ENCODE results near the gene P2RX7.
"Not testable (repeated sequence)": the region's sequence is repeated elsewhere in the genome, so short reads cannot be mapped to it uniquely, and the experiment has no call there.

P2RX7 gene

GRCh38 chr12:121189131-121189530 is 56.5 kb downstream of the P2RX7 start:
- in situ Hi-C loops (cut with MboI; ENCODE audit: low pct_unique_long_range_greater_than_20kb, low sequenced_read_pairs): no loop called here
- DNase-seq: no peak

GRCh38 chr12:121189619-121190155 is 57.0 kb downstream of the P2RX7 start:
- in situ Hi-C loops (cut with MboI; ENCODE audit: low pct_unique_long_range_greater_than_20kb, low sequenced_read_pairs): no loop called here
- no peak for DNase-seq

- peak; percentile 61 for DNase-seq
- in situ Hi-C loops (cut with MboI; ENCODE audit: low pct_unique_long_range_greater_than_20kb, low sequenced_read_pairs): no loop called here
Observed at GRCh38 chr12:121190523-121191031, 57.9 kb downstream of the P2RX7 start.

GRCh38 chr12:121191151-121191550 is 58.5 kb downstream of the P2RX7 start:
- in situ Hi-C loops (cut with MboI; ENCODE audit: low pct_unique_long_range_greater_than_20kb, low sequenced_read_pairs): no loop called here
- no peak for DNase-seq

- in situ Hi-C loops (cut with MboI; ENCODE audit: low pct_unique_long_range_greater_than_20kb, low sequenced_read_pairs): no loop called here
- peak; percentile 93 for DNase-seq
Observed at GRCh38 chr12:121196902-121197301, 64.2 kb downstream of the P2RX7 start.

- in situ Hi-C loops (cut with MboI; ENCODE audit: low pct_unique_long_range_greater_than_20kb, low sequenced_read_pairs): no loop called here
- no peak for DNase-seq
Observed at GRCh38 chr12:121198949-121199348, 66.3 kb downstream of the P2RX7 start.

GRCh38 chr12:121201140-121201539 is 68.5 kb downstream of the P2RX7 start:
- in situ Hi-C loops (cut with MboI; ENCODE audit: low pct_unique_long_range_greater_than_20kb, low sequenced_read_pairs); DNase-seq: not testable (repeated sequence)

GRCh38 chr12:121202407-121203355 is 70.0 kb downstream of the P2RX7 start:
- DNase-seq: no peak
- in situ Hi-C loops (cut with MboI; ENCODE audit: low pct_unique_long_range_greater_than_20kb, low sequenced_read_pairs): no loop called here

GRCh38 chr12:121203482-121203881 is 70.8 kb downstream of the P2RX7 start:
- in situ Hi-C loops (cut with MboI; ENCODE audit: low pct_unique_long_range_greater_than_20kb, low sequenced_read_pairs): no loop called here

GRCh38 chr12:121205491-121205890 is 72.8 kb downstream of the P2RX7 start:
- DNase-seq: no peak
- in situ Hi-C loops (cut with MboI; ENCODE audit: low pct_unique_long_range_greater_than_20kb, low sequenced_read_pairs): no loop called here

More at GRCh38 chr12:121203482-121203881, 70.8 kb downstream of the P2RX7 start:
- no peak for DNase-seq

- in situ Hi-C loops (cut with MboI; ENCODE audit: low pct_unique_long_range_greater_than_20kb, low sequenced_read_pairs): not testable (repeated sequence)
Observed at GRCh38 chr12:121208571-121208970, 75.9 kb downstream of the P2RX7 start.

GRCh38 chr12:121209221-121209620 is 76.5 kb downstream of the P2RX7 start:
- in situ Hi-C loops (cut with MboI; ENCODE audit: low pct_unique_long_range_greater_than_20kb, low sequenced_read_pairs): no loop called here
- no peak for DNase-seq

More at GRCh38 chr12:121208571-121208970, 75.9 kb downstream of the P2RX7 start:
- DNase-seq: not testable (repeated sequence)

GRCh38 chr12:121209624-121210572 is 77.2 kb downstream of the P2RX7 start, which contains the start of gene P2RX4:
Gene P2RX4, plus strand, starts transcription at chr12:121210129. Its CDS starts 36 bp downstream, at chr12:121210165.
- DNase-seq: peak; percentile 79
- in situ Hi-C loops (cut with MboI; ENCODE audit: low pct_unique_long_range_greater_than_20kb, low sequenced_read_pairs): no loop called here

GRCh38 chr12:121212875-121213274 is 80.2 kb downstream of the P2RX7 start:
- no peak for DNase-seq
- in situ Hi-C loops (cut with MboI; ENCODE audit: low pct_unique_long_range_greater_than_20kb, low sequenced_read_pairs): no loop called here

- in situ Hi-C loops (cut with MboI; ENCODE audit: low pct_unique_long_range_greater_than_20kb, low sequenced_read_pairs): no loop called here
- DNase-seq: no peak
Observed at GRCh38 chr12:121214166-121214777, 81.6 kb downstream of the P2RX7 start.

GRCh38 chr12:121214855-121215745 is 82.4 kb downstream of the P2RX7 start:
- in situ Hi-C loops (cut with MboI; ENCODE audit: low pct_unique_long_range_greater_than_20kb, low sequenced_read_pairs): no loop called here
- DNase-seq: no peak

- no peak for DNase-seq
- in situ Hi-C loops (cut with MboI; ENCODE audit: low pct_unique_long_range_greater_than_20kb, low sequenced_read_pairs): no loop called here
Observed at GRCh38 chr12:121216102-121216501, 83.4 kb downstream of the P2RX7 start.

GRCh38 chr12:121217063-121217462 is 84.4 kb downstream of the P2RX7 start:
- in situ Hi-C loops (cut with MboI; ENCODE audit: low pct_unique_long_range_greater_than_20kb, low sequenced_read_pairs): no loop called here
- DNase-seq: no peak
